BJ (cell line): ENCODE results near the gene IL1RAP. TPM values are rescaled to one million over a fixed set of nuclear protein-coding genes. Genes with fewer than 3 reads are reported as not detected.

Experiments
- CTCF ChIA-PET: fragments of 350-600 bp; formaldehyde crosslinking; extraction: SDS; loops from one replicate; lab custom pipeline; 2021; ENCODE audit warnings: antibody characterized with exemption, inconsistent platforms; lab: Yijun Ruan, JAX
- POLR2A ChIA-PET: fragments of 300-600 bp; sonication (Branson Sonifier 250); formaldehyde crosslinking; extraction: SDS; loops from one replicate; lab custom pipeline; 2021; ENCODE audit warnings: antibody characterized with exemption; lab: Charles Lee
- DNase-seq: peaks from one replicate; pipeline ENCODE4 v3.0.0-alpha.2; 2011; ENCODE audit warnings: low read depth
- H3K27me3 ChIP-seq: 2 replicates; pipeline ENCODE4 v1.6.0; 2011; ENCODE audit warnings: low read length; ENCODE audit not compliant: control insufficient read depth, insufficient read depth
- H3K36me3 ChIP-seq: 2 replicates; pipeline ENCODE4 v1.5.1; 2011; ENCODE audit warnings: low read length; ENCODE audit not compliant: control insufficient read depth, insufficient read depth
- H3K4me3 ChIP-seq: 2 replicates; pipeline ENCODE4 v1.5.1; 2011; ENCODE audit warnings: low read depth, mild to moderate bottlenecking, control low read depth, low read length
- polyA plus RNA-seq: library from polyadenylated mRNA; depleted of rRNA; stranded (reverse); fragments of >200 nt; gene quantifications from 2 replicates; pipeline ENCODE4 v1.2.3, GENCODE V29; 2011
- TF ChIP-seq, protein P1 (sequence below): IDR thresholded peaks from 2 replicates; pipeline ENCODE4 v1.5.1; 2011; ENCODE audit warnings: low read depth, mild to moderate bottlenecking, control low read depth, inconsistent platforms, low read length, moderate library complexity; ENCODE audit not compliant: insufficient read depth

Gene IL1RAP
- polyA plus RNA-seq, 1 experiment = 8.6 TPM

DNA sequence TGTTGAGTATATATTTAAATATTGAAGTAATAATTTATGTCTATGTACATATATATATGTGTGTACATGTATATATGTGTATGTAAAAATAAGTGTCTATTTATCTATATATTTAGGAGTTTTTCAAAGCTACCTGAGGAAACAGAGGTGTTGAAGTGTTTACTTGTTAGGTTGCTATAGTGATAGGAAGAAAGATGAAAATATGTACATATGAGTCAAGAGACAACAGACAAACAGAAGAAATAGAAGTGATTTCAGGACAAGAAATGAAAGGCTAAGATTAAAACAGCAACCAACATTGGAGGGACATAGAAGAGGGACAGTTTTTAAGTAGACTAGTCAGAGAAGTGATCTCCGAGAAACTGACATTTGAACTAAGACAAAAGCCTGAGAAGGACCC lies 11.1 kb downstream of the IL1RAP start:
- H3K4me3 ChIP-seq = no peak overlapping the region
- TF ChIP-seq, protein P1, sequence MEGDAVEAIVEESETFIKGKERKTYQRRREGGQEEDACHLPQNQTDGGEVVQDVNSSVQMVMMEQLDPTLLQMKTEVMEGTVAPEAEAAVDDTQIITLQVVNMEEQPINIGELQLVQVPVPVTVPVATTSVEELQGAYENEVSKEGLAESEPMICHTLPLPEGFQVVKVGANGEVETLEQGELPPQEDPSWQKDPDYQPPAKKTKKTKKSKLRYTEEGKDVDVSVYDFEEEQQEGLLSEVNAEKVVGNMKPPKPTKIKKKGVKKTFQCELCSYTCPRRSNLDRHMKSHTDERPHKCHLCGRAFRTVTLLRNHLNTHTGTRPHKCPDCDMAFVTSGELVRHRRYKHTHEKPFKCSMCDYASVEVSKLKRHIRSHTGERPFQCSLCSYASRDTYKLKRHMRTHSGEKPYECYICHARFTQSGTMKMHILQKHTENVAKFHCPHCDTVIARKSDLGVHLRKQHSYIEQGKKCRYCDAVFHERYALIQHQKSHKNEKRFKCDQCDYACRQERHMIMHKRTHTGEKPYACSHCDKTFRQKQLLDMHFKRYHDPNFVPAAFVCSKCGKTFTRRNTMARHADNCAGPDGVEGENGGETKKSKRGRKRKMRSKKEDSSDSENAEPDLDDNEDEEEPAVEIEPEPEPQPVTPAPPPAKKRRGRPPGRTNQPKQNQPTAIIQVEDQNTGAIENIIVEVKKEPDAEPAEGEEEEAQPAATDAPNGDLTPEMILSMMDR = no peak
- no peak for DNase-seq
- CTCF ChIA-PET = no interaction called here
- no peaks in the 10 kb centered on the region for H3K36me3 ChIP-seq
- POLR2A ChIA-PET = no interaction called here
- H3K27me3 ChIP-seq = no peaks in the 10 kb centered on the region

DNA sequence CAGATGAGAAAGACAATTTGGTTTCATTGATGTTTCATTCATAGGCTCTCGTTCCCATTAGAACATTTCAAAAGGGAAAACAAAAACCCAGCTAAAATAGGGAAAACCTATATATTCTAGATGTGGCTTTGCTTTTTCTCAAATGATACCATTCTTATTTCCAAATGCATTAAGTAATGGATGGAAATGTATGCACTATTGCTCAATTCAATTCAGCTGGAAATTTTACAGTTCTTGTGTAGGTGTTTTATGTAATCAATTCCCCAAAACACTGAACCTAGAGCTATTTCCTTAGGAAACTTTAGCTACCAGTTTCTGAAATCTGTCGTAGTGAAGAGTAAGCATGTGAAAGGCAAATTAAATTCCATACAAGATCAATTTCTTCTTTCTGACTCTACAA lies 11.7 kb downstream of the IL1RAP start:
- DNase-seq = no peak
- ChIA-PET CTCF (no interaction called here), POLR2A (no interaction called here)
- Histone ChIP-seq H3K4me3 (no peak overlapping the region), H3K36me3 (no peaks in the 10 kb centered on the region), H3K27me3 (no peaks in the 10 kb centered on the region)
- TF ChIP-seq, protein P1 = no peak

DNA sequence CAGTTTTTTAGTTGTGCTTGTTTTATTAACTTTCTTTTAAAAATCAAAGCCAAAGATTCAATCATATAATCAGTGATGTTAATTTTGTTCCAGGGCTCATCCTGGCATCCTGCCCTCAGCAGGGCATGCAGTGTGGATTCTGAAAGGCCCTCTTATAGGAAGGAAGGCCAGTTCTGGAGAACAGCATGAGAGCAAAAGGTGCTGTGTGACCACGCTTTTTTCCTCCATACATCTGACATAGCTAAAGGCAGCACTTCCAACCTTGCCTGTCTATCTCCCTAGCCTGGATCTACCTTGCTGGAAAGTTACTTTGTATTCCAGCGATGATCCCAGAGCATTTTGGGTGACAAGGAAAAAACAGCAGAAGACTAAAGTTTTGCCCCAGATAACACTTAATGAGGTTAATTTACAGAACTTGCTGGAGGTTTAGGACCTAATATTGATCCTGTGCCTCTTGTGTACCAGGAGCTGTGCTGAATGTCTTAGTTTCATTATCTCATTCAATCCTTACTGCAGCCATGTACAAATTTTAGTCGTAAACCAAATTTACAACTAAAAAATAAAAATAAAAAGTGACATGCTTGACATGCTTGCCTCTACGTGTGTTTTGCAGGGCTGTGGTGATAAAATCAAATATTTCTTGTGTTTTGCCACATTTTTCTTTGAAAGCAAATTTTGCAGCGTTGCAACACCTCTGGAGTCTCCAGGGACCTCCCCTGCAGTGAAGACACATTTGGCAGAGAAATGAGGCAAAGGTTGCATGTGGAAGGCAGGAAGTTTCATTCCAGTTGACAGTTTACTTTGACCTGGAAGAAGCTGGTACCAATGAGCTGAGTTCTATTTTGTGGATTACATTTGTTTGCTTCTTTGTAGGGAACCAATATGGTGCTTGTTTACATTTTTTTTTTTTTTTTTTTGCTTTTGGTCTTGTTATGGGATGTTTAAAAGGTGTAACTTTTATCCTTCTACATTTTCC lies 13.2 kb downstream of the IL1RAP start:
- ChIA-PET POLR2A (interaction anchor here (0.6 kb wide), 1 partner anchor 11 kb away, joined by 5 read pairs; no protein-coding TSS in a partner anchor), CTCF (interaction anchor here (0.9 kb wide), 1 partner anchor 12 kb away, joined by 3 read pairs; no protein-coding TSS in a partner anchor)
- DNase-seq = no peak

DNA sequence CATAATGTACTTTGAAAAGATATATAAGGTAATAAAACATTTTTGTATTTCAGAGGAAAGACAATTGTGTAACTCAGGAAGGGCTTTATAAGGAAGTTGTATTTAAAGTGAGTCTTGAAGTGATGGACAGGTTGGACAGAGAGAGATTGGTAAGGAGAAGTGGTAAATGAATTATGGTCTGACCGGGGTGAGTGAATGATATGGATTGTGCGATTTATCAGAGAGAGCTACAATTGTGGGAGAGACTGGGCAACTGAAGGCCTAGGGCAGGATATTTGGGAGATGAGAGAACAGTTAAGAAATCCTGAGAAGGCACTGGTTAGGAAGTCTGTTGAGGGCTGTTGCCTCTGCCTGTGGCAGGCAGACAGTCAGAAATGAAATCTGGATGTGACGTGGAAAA lies 14.8 kb downstream of the IL1RAP start:
- TF ChIP-seq, protein P1 = no peak
- no peak overlapping the region for H3K4me3 ChIP-seq
- ChIA-PET POLR2A (no interaction called here), CTCF (no interaction called here)
- H3K27me3 ChIP-seq = no peaks in the 10 kb centered on the region
- H3K36me3 ChIP-seq = no peaks in the 10 kb centered on the region
- no peak for DNase-seq

More for the DNA sequence above, 13.2 kb downstream of the IL1RAP start:
- no peaks in the 10 kb centered on the region for H3K36me3 ChIP-seq
- no peak overlapping the region for H3K4me3 ChIP-seq
- H3K27me3 ChIP-seq = no peaks in the 10 kb centered on the region
- TF ChIP-seq, protein P1 = no peak

DNA sequence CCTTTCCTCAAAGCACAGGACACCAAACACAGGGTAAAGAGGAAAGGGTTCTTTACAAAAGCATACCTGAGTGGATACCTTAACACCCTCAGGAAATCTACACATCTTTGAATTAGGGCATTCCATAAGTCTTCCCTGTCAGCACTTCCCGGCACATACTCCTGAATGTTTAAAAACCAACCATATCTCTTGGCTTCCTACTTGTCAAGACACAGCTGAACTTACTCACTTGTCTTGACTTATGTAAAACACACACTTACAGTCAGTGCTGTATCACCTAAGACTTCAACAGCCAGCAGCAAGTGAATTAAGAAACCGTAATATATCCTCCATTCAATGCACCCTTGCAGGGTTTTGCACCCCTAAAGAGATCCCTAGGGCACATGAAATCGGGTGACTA lies 17.5 kb downstream of the IL1RAP start:
- POLR2A ChIA-PET = no interaction called here
- Histone ChIP-seq H3K36me3 (no peaks in the 10 kb centered on the region), H3K4me3 (no peak overlapping the region), H3K27me3 (no peaks in the 10 kb centered on the region)
- TF ChIP-seq, protein P1 = no peak
- no peak for DNase-seq
- CTCF ChIA-PET = no interaction called here
